Sigmoid colon (tissue), 7 donors: ENCODE results near the gene VAMP7. TPM values are rescaled to one million over a fixed set of nuclear protein-coding genes. Genes with fewer than 3 reads are reported as not detected.

Source experiments
- DNase-seq: peaks from one replicate; pipeline ENCODE4 v3.0.0-alpha.2; 2019
- H3K27ac ChIP-seq, 4 donors: fragments of 200-600 bp; sonication (generic); one replicate each; pipeline ENCODE4 v1.5.1; 2016 to 2019; ENCODE audit warnings: mild to moderate bottlenecking in 1 of 4
- H3K27me3 ChIP-seq, 3 donors: fragments of 200-600 bp; sonication (generic); one replicate each; pipeline ENCODE4 v1.5.1; 2019; ENCODE audit warnings: mild to moderate bottlenecking in 1 of 3
- H3K36me3 ChIP-seq, 4 donors: fragments of 200-600 bp; sonication (generic); one replicate each; pipeline ENCODE4 v1.5.1; 2016 to 2019
- H3K4me1 ChIP-seq, 4 donors: fragments of 200-600 bp; sonication (generic); one replicate each; pipeline ENCODE4 v1.5.1; 2017 to 2019
- H3K4me3 ChIP-seq, 4 donors: fragments of 200-600 bp; sonication (generic); one replicate each; pipeline ENCODE4 v1.5.1; 2017 to 2019; ENCODE audit warnings: mild to moderate bottlenecking in 2 of 4, moderate library complexity in 1 of 4
- H3K9me3 ChIP-seq, 4 donors: fragments of 200-600 bp in 3 of 4; sonication (generic) in 3 of 4; one replicate each; pipeline versions ENCODE4 v1.5.1 to v1.6.1; 2013 to 2019
- CTCF ChIP-seq, 4 experiments: fragments of 450-650 bp in 3 of 4; fragments of 200-600 bp in 1 of 4; IDR thresholded peaks; one replicate each; pipeline ENCODE4 v1.5.1; 2016 to 2019; ENCODE audit warnings: antibody characterized with exemption in 4 of 4, mild to moderate bottlenecking in 3 of 4, moderate library complexity in 2 of 4
- EP300 ChIP-seq, 4 donors: sonication (generic); formaldehyde crosslinking; IDR thresholded peaks; one replicate each; pipeline ENCODE4 v1.6.1; 2017; ENCODE audit warnings: antibody characterized with exemption in 4 of 4
- POLR2A ChIP-seq, 2 donors: fragments of 450-650 bp; IDR thresholded peaks; one replicate each; pipeline ENCODE4 v1.6.1; 2016; ENCODE audit warnings: antibody characterized with exemption in 2 of 2, mild to moderate bottlenecking in 2 of 2, moderate library complexity in 2 of 2
- POLR2AphosphoS5 ChIP-seq, 4 donors: sonication (generic); formaldehyde crosslinking; IDR thresholded peaks; one replicate each; pipeline ENCODE4 v1.6.1; 2017; ENCODE audit warnings: antibody characterized with exemption in 4 of 4
- WGBS, 2 donors: extraction: QIAGEN DNeasy Blood & Tissue Kit; methylation state at CpG; one replicate each; pipeline ENCODE4 v1.1.7; 2013; 5-methylcytosine and 5-hydroxymethylcytosine counted together
- intact Hi-C: fragments of 100-400 bp; cut with DNase I; formaldehyde crosslinking; loops from one replicate; pipeline ENCODE4 v1.15.1; 2023
- polyA plus RNA-seq, 3 donors: library from polyadenylated mRNA; stranded (reverse); fragments of 200-250 nt; gene quantifications; one replicate each; pipeline ENCODE4 v1.2.3, GENCODE V29; 2013
- small RNA-seq, 3 donors: library from RNA; depleted of rRNA; stranded (forward); fragments of <200 nt; gene quantifications; one replicate each; pipeline ENCODE3, GENCODE V24; 2016
- total RNA-seq, 4 donors: library from RNA; depleted of rRNA; stranded (reverse); fragments of >200 nt; gene quantifications; one replicate each; pipeline ENCODE4 v1.1.0, GENCODE V29; 2016
- donor health status: healthy with polysubstance abuse.
- donor health status: Bipolar disorder and iron deficiency.
- donor health status: healthy.

VAMP7 gene
- total and polyA plus RNA-seq, 7 donors = 25.8 to 40.3 (median 34.6) TPM

GRCh38 chrX:155988859-155989258, 107.7 kb downstream of the VAMP7 start:
- H3K9me3 ChIP-seq = peaks cover 0 to 1% (median 0%) of the 10 kb centered on the region in 4 donors
- no peak overlapping the region for H3K27ac ChIP-seq
- intact Hi-C loops = no loop called here
- no peak for DNase-seq
- H3K27me3 ChIP-seq = no peaks in the 10 kb centered on the region
- H3K36me3 ChIP-seq = no peaks in the 10 kb centered on the region
- H3K4me1 ChIP-seq = no peaks in the 10 kb centered on the region
- TF ChIP-seq EP300 (IDR thresholded peaks at IDR 0.05) (no peak), POLR2A (IDR thresholded peaks at IDR 0.05) (no peak), POLR2AphosphoS5 (IDR thresholded peaks at IDR 0.05) (no peak), CTCF (IDR thresholded peaks at IDR 0.05) (no peak)
- 84 to 87% methylated on average over 4 of the region's 4 CpGs for WGBS, 2 donors
- no peak overlapping the region for H3K4me3 ChIP-seq

Small RNA genes within 50 kb of the gene (small RNA-seq; reads per million reads assigned to genes)
- 0 reads per million in 3 donors for gene DPH3P2

Other genes with a start within 250 kb of the VAMP7 start
- gene IL9R, start 116.4 kb downstream of the VAMP7 start, total RNA-seq = under 1 TPM in 1 of 4 donors, not detected in 3; 0.16 TPM
- 1 to 10 TPM in 1 of 3 donors, not detected in 2; 1.1 TPM for gene IL9R, start 116.4 kb downstream of the VAMP7 start, polyA plus RNA-seq